ENCODE results near the gene KCNK17.
"Not testable (repeated sequence)": the region's sequence is repeated elsewhere in the genome, so short reads cannot be mapped to it uniquely, and the experiment has no call there.

KCNK17 gene

GRCh38 chr6:39301606-39302005, 12.6 kb downstream of the KCNK17 start:
- DNase-seq = no peak

- DNase-seq = no peak
Observed at GRCh38 chr6:39300739-39301138, 13.5 kb downstream of the KCNK17 start.

- DNase-seq = no peak
Observed at GRCh38 chr6:39298061-39298460, 16.2 kb downstream of the KCNK17 start.

- no peak for DNase-seq
Observed at GRCh38 chr6:39296745-39297640, 17.2 kb downstream of the KCNK17 start.

- DNase-seq = no peak
Observed at GRCh38 chr6:39295611-39296011, 18.6 kb downstream of the KCNK17 start.

GRCh38 chr6:39294899-39295298, 19.3 kb downstream of the KCNK17 start:
- DNase-seq = no peak

GRCh38 chr6:39294133-39294532, 20.1 kb downstream of the KCNK17 start:
- no peak for DNase-seq

- no peak for DNase-seq
Observed at GRCh38 chr6:39292637-39293036, 21.6 kb downstream of the KCNK17 start.

- DNase-seq = no peak
Observed at GRCh38 chr6:39289490-39289889, 24.7 kb downstream of the KCNK17 start.

- no peak for DNase-seq
Observed at GRCh38 chr6:39287601-39288000, 26.6 kb downstream of the KCNK17 start.

- DNase-seq = not testable (repeated sequence)
Observed at GRCh38 chr6:39286596-39286995, 27.6 kb downstream of the KCNK17 start.

GRCh38 chr6:39282774-39283173, 31.4 kb downstream of the KCNK17 start:
- DNase-seq = no peak

- no peak for DNase-seq
Observed at GRCh38 chr6:39281312-39281980, 32.8 kb downstream of the KCNK17 start.

- DNase-seq = no peak
Observed at GRCh38 chr6:39280247-39280731, 33.9 kb downstream of the KCNK17 start.

- no peak for DNase-seq
Observed at GRCh38 chr6:39279539-39279938, 34.7 kb downstream of the KCNK17 start.

- no peak for DNase-seq
Observed at GRCh38 chr6:39276379-39276995, 37.7 kb downstream of the KCNK17 start.

- no peak for DNase-seq
Observed at GRCh38 chr6:39274903-39275302, 39.3 kb downstream of the KCNK17 start.

GRCh38 chr6:39274471-39274870, 39.7 kb downstream of the KCNK17 start:
- no peak for DNase-seq

- no peak for DNase-seq
Observed at GRCh38 chr6:39273406-39273821, 40.8 kb downstream of the KCNK17 start.

- DNase-seq = no peak
Observed at GRCh38 chr6:39269961-39270360, 44.3 kb downstream of the KCNK17 start.

GRCh38 chr6:39268721-39269120, 45.5 kb downstream of the KCNK17 start:
- DNase-seq = no peak

- no peak for DNase-seq
Observed at GRCh38 chr6:39268171-39268570, 46.0 kb downstream of the KCNK17 start.

- DNase-seq = no peak
Observed at GRCh38 chr6:39266782-39267355, 47.4 kb downstream of the KCNK17 start.

All from NK-92 treated with Interleukin-12 subunit alpha and Interleukin-12 subunit beta, amount 100 ng/mL, for 24 hours (cell line).